CD8-positive, alpha-beta memory T cell (primary cell): Measurements from ENCODE around the gene TSNAXIP1. TPM values are rescaled to one million over a fixed set of nuclear protein-coding genes. Genes with fewer than 3 reads are reported as not detected.
A peak's percentile ranks its signal among the peaks of the same experiment; 100 is the strongest.

Experiments
- CTCF ChIA-PET: fragments of 350-600 bp; sonication (Branson Sonifier 250); formaldehyde crosslinking; loops from one replicate; lab custom pipeline; 2021; ENCODE audit warnings: antibody characterized with exemption; lab: Charles Lee
- POLR2A ChIA-PET: fragments of 350-600 bp; sonication (Branson Sonifier 250); formaldehyde crosslinking; loops from one replicate; lab custom pipeline; 2021; ENCODE audit warnings: antibody characterized with exemption; lab: Charles Lee
- DNase-seq, 5 donors: peaks; one replicate each; pipeline versions ENCODE4 v3.0.0 to v3.0.0-alpha.2; 2020 to 2022; ENCODE audit warnings: mixed read lengths in 1 of 5
- H3K27ac ChIP-seq: one replicate; pipeline ENCODE4 v1.7.0; 2013; ENCODE audit warnings: low read depth, mild to moderate bottlenecking, low read length, moderate library complexity
- H3K27me3 ChIP-seq: 2 replicates; pipeline ENCODE4 v1.7.0; 2013; ENCODE audit warnings: low read length, mild to moderate bottlenecking; ENCODE audit not compliant: insufficient read depth, poor library complexity, severe bottlenecking
- H3K36me3 ChIP-seq: 2 replicates; pipeline ENCODE4 v1.7.0; 2013; ENCODE audit warnings: mild to moderate bottlenecking, low read length, moderate library complexity; ENCODE audit not compliant: insufficient read depth
- H3K4me1 ChIP-seq: 2 replicates; pipeline ENCODE4 v1.7.0; 2013; ENCODE audit warnings: mild to moderate bottlenecking, low read length, moderate library complexity; ENCODE audit not compliant: insufficient read depth
- H3K4me3 ChIP-seq: 2 replicates; pipeline ENCODE4 v1.7.0; 2013; ENCODE audit warnings: mild to moderate bottlenecking, low read length
- H3K9me3 ChIP-seq: 2 replicates; pipeline ENCODE4 v1.7.0; 2013; ENCODE audit warnings: mild to moderate bottlenecking, low read length
- H3K27ac Mint-ChIP-seq, 8 donors: one replicate each; pipeline ENCODE4 v1.8.0; 2020 to 2021; ENCODE audit warnings: mixed read lengths in 8 of 8, mild to moderate bottlenecking in 6 of 8, inconsistent platforms in 3 of 8, moderate library complexity in 3 of 8
- H3K27me3 Mint-ChIP-seq, 2 donors: one replicate each; pipeline ENCODE4 v1.8.0; 2020 to 2021; ENCODE audit warnings: mixed read lengths in 2 of 2, mild to moderate bottlenecking in 1 of 2, moderate library complexity in 1 of 2
- H3K36me3 Mint-ChIP-seq, 3 donors: one replicate each; pipeline ENCODE4 v1.8.0; 2020 to 2021; ENCODE audit warnings: mixed read lengths in 3 of 3, inconsistent platforms in 1 of 3, mild to moderate bottlenecking in 1 of 3
- H3K4me1 Mint-ChIP-seq, 3 donors: one replicate each; pipeline ENCODE4 v1.8.0; 2020 to 2021; ENCODE audit warnings: mixed read lengths in 3 of 3, inconsistent platforms in 1 of 3, mild to moderate bottlenecking in 1 of 3
- H3K4me3 Mint-ChIP-seq, 7 donors: one replicate each; pipeline ENCODE4 v1.8.0; 2020 to 2021; ENCODE audit warnings: mixed read lengths in 7 of 7, mild to moderate bottlenecking in 6 of 7, moderate library complexity in 4 of 7, inconsistent platforms in 2 of 7
- H3K9me3 Mint-ChIP-seq, 5 donors: one replicate each; pipeline ENCODE4 v1.8.0; 2020 to 2022; ENCODE audit warnings: mixed read lengths in 5 of 5, mild to moderate bottlenecking in 3 of 5, moderate library complexity in 2 of 5, inconsistent platforms in 1 of 5
- polyA plus RNA-seq: library from polyadenylated mRNA; unstranded; fragments of 300-500 nt; fragmentation: Illumina TruSeq; gene quantifications from one replicate; pipeline ENCODE4 v1.2.3, GENCODE V29; 2021
- total RNA-seq, 2 experiments: library from RNA; stranded (reverse); gene quantifications; one replicate each; pipeline ENCODE4 v1.2.3, GENCODE V29; 2021

Gene TSNAXIP1
- 1 to 10 TPM; 1.2 to 1.5 TPM for total RNA-seq
- polyA plus RNA-seq = 0.13 TPM

- no peaks in the 10 kb centered on the region for H3K36me3 ChIP-seq
- peak within 1 kb of the TSS; percentile 85 for H3K4me3 ChIP-seq
- Mint-ChIP-seq H3K27ac (peak within 1 kb of the TSS; percentile 83 to 97 (median 94)), H3K36me3 (peaks cover 0 to 26% (median 0%) of the 10 kb centered on the region in 3 donors), H3K9me3 (no peaks in the 10 kb centered on the region), H3K4me3 (peak within 1 kb of the TSS; percentile 86 to 97 (median 94)), H3K27me3 (no peaks in the 10 kb centered on the region), H3K4me1 (peaks cover 33 to 44% (median 37%) of the 10 kb centered on the region in 3 donors)
- peak; percentile 95 to 98 (median 96) for DNase-seq
- H3K27ac ChIP-seq = peak within 1 kb of the TSS; percentile 80
- H3K9me3 ChIP-seq = no peaks in the 10 kb centered on the region
- no peaks in the 10 kb centered on the region for H3K27me3 ChIP-seq
- POLR2A ChIA-PET = interaction anchor here (0.6 to 2.0 kb wide), 16 partner anchors 9 to 1362 kb away, joined by 3 to 11 read pairs (median 4); partner anchors contain the start of genes ACD, ATP6V0D1, GFOD2 and NFATC3
- CTCF ChIA-PET = interaction anchor here (1.0 to 3.1 kb wide), 9 partner anchors 9 to 259 kb away, joined by 3 to 46 read pairs (median 5); partner anchors contain the start of genes CENPT and GFOD2
- H3K4me1 ChIP-seq = peaks cover 35% of the 10 kb centered on the region
Measured at GRCh38 chr16:67806428-67807147, at the start of gene TSNAXIP1, which contains the start of gene RANBP10. TSS of gene TSNAXIP1 (plus strand) at chr16:67806889. CDS start at chr16:67807150, 261 bp downstream. TSS of gene RANBP10 (minus strand) at chr16:67806560. CDS start at chr16:67806536, 24 bp downstream.

- Mint-ChIP-seq H3K27me3 (no peaks in the 10 kb centered on the region), H3K4me3 (no peak overlapping the region), H3K4me1 (peaks cover 9 to 21% (median 15%) of the 10 kb centered on the region in 3 donors), H3K27ac (peak overlapping the region in 1 of 8 donors; percentile 66), H3K9me3 (no peaks in the 10 kb centered on the region), H3K36me3 (peaks cover 0 to 47% (median 10%) of the 10 kb centered on the region in 3 donors)
- H3K4me1 ChIP-seq = no peaks in the 10 kb centered on the region
- CTCF ChIA-PET = interaction anchor here (0.9 kb wide), 2 partner anchors 12 to 28 kb away, joined by 3 read pairs; no protein-coding TSS in a partner anchor
- no peak overlapping the region for H3K27ac ChIP-seq
- POLR2A ChIA-PET = no interaction called here
- H3K4me3 ChIP-seq = no peak overlapping the region
- H3K9me3 ChIP-seq = no peaks in the 10 kb centered on the region
- no peaks in the 10 kb centered on the region for H3K27me3 ChIP-seq
- H3K36me3 ChIP-seq = peaks cover 4% of the 10 kb centered on the region
- no peak for DNase-seq
Measured at GRCh38 chr16:67758006-67758405, 48.7 kb upstream of the TSNAXIP1 start.

- Histone ChIP-seq H3K36me3 (peaks cover 4% of the 10 kb centered on the region), H3K27ac (no peak overlapping the region), H3K4me1 (no peaks in the 10 kb centered on the region), H3K9me3 (no peaks in the 10 kb centered on the region), H3K4me3 (no peak overlapping the region), H3K27me3 (no peaks in the 10 kb centered on the region)
- Mint-ChIP-seq H3K9me3 (no peaks in the 10 kb centered on the region), H3K36me3 (peaks cover 0 to 47% (median 5%) of the 10 kb centered on the region in 3 donors), H3K4me3 (no peak overlapping the region), H3K27me3 (no peaks in the 10 kb centered on the region), H3K27ac (peak overlapping the region in 2 of 8 donors; percentile 73 to 80), H3K4me1 (peaks cover 9 to 24% (median 15%) of the 10 kb centered on the region in 3 donors)
- ChIA-PET CTCF (interaction anchor here (0.9 kb wide), 1 partner anchor 11 kb away, joined by 3 read pairs; no protein-coding TSS in a partner anchor), POLR2A (no interaction called here)
- DNase-seq = no peak
Measured at GRCh38 chr16:67758966-67759365, 47.7 kb upstream of the TSNAXIP1 start.

- Mint-ChIP-seq H3K27ac (peak overlapping the region in 5 of 8 donors; percentile 44 to 87 (median 74)), H3K27me3 (no peaks in the 10 kb centered on the region), H3K4me1 (peaks cover 9 to 24% (median 17%) of the 10 kb centered on the region in 3 donors), H3K4me3 (no peak overlapping the region), H3K9me3 (no peaks in the 10 kb centered on the region), H3K36me3 (peaks cover 0 to 50% (median 4%) of the 10 kb centered on the region in 3 donors)
- ChIA-PET POLR2A (no interaction called here), CTCF (interaction anchor here (1.2 kb wide), 1 partner anchor 213 kb away, joined by 3 read pairs; no protein-coding TSS in a partner anchor)
- Histone ChIP-seq H3K27ac (no peak overlapping the region), H3K4me1 (no peaks in the 10 kb centered on the region), H3K4me3 (no peak overlapping the region), H3K27me3 (no peaks in the 10 kb centered on the region), H3K9me3 (no peaks in the 10 kb centered on the region), H3K36me3 (peaks cover 4% of the 10 kb centered on the region)
- DNase-seq = no peak
Measured at GRCh38 chr16:67760206-67760955, 46.3 kb upstream of the TSNAXIP1 start.

GRCh38 chr16:67760956-67761230, 45.8 kb upstream of the TSNAXIP1 start:
- H3K36me3 ChIP-seq = peaks cover 4% of the 10 kb centered on the region
- H3K4me3 ChIP-seq = no peak overlapping the region
- ChIA-PET POLR2A (no interaction called here), CTCF (interaction anchor here (1.2 kb wide), 1 partner anchor 214 kb away, joined by 3 read pairs; no protein-coding TSS in a partner anchor)
- H3K4me1 ChIP-seq = no peaks in the 10 kb centered on the region
- Mint-ChIP-seq H3K4me3 (no peak overlapping the region), H3K27ac (peak overlapping the region in 6 of 8 donors; percentile 44 to 92 (median 78)), H3K36me3 (peaks cover 0 to 50% (median 5%) of the 10 kb centered on the region in 3 donors), H3K9me3 (no peaks in the 10 kb centered on the region), H3K4me1 (peaks cover 9 to 24% (median 17%) of the 10 kb centered on the region in 3 donors), H3K27me3 (no peaks in the 10 kb centered on the region)
- no peaks in the 10 kb centered on the region for H3K9me3 ChIP-seq
- H3K27ac ChIP-seq = no peak overlapping the region
- DNase-seq = no peak
- no peaks in the 10 kb centered on the region for H3K27me3 ChIP-seq

- H3K9me3 ChIP-seq = no peaks in the 10 kb centered on the region
- H3K27ac ChIP-seq = no peak overlapping the region
- ChIA-PET POLR2A (no interaction called here), CTCF (interaction anchor here (1.3 to 1.5 kb wide), 2 partner anchors 19 to 55 kb away, joined by 3 read pairs; no protein-coding TSS in a partner anchor)
- no peaks in the 10 kb centered on the region for H3K27me3 Mint-ChIP-seq
- peaks cover 12 to 24% (median 17%) of the 10 kb centered on the region in 3 donors for H3K4me1 Mint-ChIP-seq
- peaks cover 4% of the 10 kb centered on the region for H3K36me3 ChIP-seq
- H3K27me3 ChIP-seq = no peaks in the 10 kb centered on the region
- no peaks in the 10 kb centered on the region for H3K4me1 ChIP-seq
- no peak for DNase-seq
- H3K36me3 Mint-ChIP-seq = peaks cover 0 to 58% (median 9%) of the 10 kb centered on the region in 3 donors
- peak overlapping the region in 2 of 8 donors; percentile 11 to 76 for H3K27ac Mint-ChIP-seq
- no peak overlapping the region for H3K4me3 Mint-ChIP-seq
- no peaks in the 10 kb centered on the region for H3K9me3 Mint-ChIP-seq
- no peak overlapping the region for H3K4me3 ChIP-seq
Measured at GRCh38 chr16:67761924-67762323, 44.8 kb upstream of the TSNAXIP1 start.

GRCh38 chr16:67762385-67762784, 44.3 kb upstream of the TSNAXIP1 start:
- no peaks in the 10 kb centered on the region for H3K27me3 ChIP-seq
- DNase-seq = no peak
- H3K27ac ChIP-seq = no peak overlapping the region
- H3K36me3 Mint-ChIP-seq = peaks cover 0 to 60% (median 9%) of the 10 kb centered on the region in 3 donors
- peak overlapping the region in 5 of 8 donors; percentile 8 to 77 (median 24) for H3K27ac Mint-ChIP-seq
- peaks cover 12 to 24% (median 17%) of the 10 kb centered on the region in 3 donors for H3K4me1 Mint-ChIP-seq
- ChIA-PET POLR2A (no interaction called here), CTCF (interaction anchor here (1.3 to 1.5 kb wide), 2 partner anchors 18 to 54 kb away, joined by 3 read pairs; no protein-coding TSS in a partner anchor)
- H3K4me3 ChIP-seq = no peak overlapping the region
- no peak overlapping the region for H3K4me3 Mint-ChIP-seq
- H3K27me3 Mint-ChIP-seq = no peaks in the 10 kb centered on the region
- H3K36me3 ChIP-seq = peaks cover 4% of the 10 kb centered on the region
- no peaks in the 10 kb centered on the region for H3K4me1 ChIP-seq
- no peaks in the 10 kb centered on the region for H3K9me3 ChIP-seq
- H3K9me3 Mint-ChIP-seq = no peaks in the 10 kb centered on the region
